B cell (primary cell): ENCODE data around the gene SPACA5B.
"Not testable (repeated sequence)": the region's sequence is repeated elsewhere in the genome, so short reads cannot be mapped to it uniquely, and the experiment has no call there.

Source experiments
- EZH2 ChIP-seq: IDR thresholded peaks from 2 replicates; pipeline ENCODE4 v1.6.1; 2012; ENCODE audit warnings: borderline replicate concordance, low read depth, mild to moderate bottlenecking, moderate library complexity, low read length; ENCODE audit not compliant: insufficient read depth, poor library complexity, severe bottlenecking
- TF ChIP-seq, protein P1 (sequence below): fragments of 200-600 bp; IDR thresholded peaks from one replicate; pipeline ENCODE4 v1.8.0; 2022; ENCODE audit warnings: antibody characterized with exemption, mild to moderate bottlenecking

DNA sequence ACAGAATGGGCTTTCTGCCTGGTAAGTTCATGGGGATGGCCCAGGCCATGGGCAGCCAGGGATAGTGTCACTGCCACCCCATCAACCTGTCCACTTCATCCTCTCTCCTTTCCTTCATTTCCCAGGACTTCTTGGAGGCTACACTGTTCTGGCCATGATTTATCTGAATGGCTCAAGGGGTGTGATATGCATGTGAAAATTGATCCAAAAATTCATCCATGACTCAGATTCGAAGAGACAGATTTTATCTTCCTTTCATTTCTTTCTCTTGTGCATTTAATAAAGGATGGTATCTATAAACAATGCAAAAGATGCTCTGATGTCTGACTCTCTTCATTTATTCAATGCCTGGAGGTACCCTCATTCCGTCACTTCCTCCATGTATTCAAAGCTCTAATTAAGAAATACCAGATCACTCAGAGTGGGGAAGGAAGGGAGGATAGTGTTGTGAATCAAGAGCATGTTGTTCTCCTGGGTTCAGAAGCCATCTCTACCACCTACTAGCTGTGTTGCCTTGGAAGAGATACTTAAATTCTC lies 1.9 kb downstream of the SPACA5B start:
- TF ChIP-seq EZH2 = not testable (repeated sequence)
- TF ChIP-seq, protein P1, sequence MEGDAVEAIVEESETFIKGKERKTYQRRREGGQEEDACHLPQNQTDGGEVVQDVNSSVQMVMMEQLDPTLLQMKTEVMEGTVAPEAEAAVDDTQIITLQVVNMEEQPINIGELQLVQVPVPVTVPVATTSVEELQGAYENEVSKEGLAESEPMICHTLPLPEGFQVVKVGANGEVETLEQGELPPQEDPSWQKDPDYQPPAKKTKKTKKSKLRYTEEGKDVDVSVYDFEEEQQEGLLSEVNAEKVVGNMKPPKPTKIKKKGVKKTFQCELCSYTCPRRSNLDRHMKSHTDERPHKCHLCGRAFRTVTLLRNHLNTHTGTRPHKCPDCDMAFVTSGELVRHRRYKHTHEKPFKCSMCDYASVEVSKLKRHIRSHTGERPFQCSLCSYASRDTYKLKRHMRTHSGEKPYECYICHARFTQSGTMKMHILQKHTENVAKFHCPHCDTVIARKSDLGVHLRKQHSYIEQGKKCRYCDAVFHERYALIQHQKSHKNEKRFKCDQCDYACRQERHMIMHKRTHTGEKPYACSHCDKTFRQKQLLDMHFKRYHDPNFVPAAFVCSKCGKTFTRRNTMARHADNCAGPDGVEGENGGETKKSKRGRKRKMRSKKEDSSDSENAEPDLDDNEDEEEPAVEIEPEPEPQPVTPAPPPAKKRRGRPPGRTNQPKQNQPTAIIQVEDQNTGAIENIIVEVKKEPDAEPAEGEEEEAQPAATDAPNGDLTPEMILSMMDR = not testable (repeated sequence)
